HepG2 (cell line): ENCODE measurements around the gene SRRM2. TPM values are rescaled to one million over a fixed set of nuclear protein-coding genes. Genes with fewer than 3 reads are reported as not detected.

Experiments used
- ATAC-seq: fragments of 200-7000 bp; cut with Tn5 transposase; 3 replicates; pipeline ENCODE4 v1.9.1; 2020; ENCODE audit warnings: mild to moderate bottlenecking, moderate library complexity
- BruUV-seq: library from RNA; stranded (reverse); fragments of 400-500 nt; replicated peaks from 2 replicates; lab custom pipeline; 2021; lab: Mats Ljungman, UMichigan
- CTCF ChIA-PET: fragments of 300-600 bp; formaldehyde crosslinking; extraction: SDS; loops from one replicate; lab custom pipeline; 2021; ENCODE audit warnings: low total read pairs, inconsistent platforms, low intra/inter-chr PET ratio; lab: Yijun Ruan, JAX
- POLR2A ChIA-PET: fragments of 350-600 bp; sonication (Branson Sonifier 250); formaldehyde crosslinking; loops from one replicate; lab custom pipeline; 2020; ENCODE audit warnings: antibody characterized with exemption, inconsistent platforms; lab: Yijun Ruan, JAX
- DNase-seq: peaks from one replicate; pipeline ENCODE4 v3.0.0-alpha.2; 2015; ENCODE audit warnings: low spot score
- FAIRE-seq: peaks from 3 replicates; lab custom pipeline; 2011; peaks lifted over from hg19 to GRCh38; lab: Jason Lieb, UNC
- H2AFZ ChIP-seq: one replicate; pipeline ENCODE4 v1.6.1; 2011; ENCODE audit warnings: low read length, inconsistent platforms
- H3K27ac ChIP-seq: fragments of 300-600 bp; 3 replicates; pipeline ENCODE4 v1.8.0; 2011; ENCODE audit warnings: mixed run types, mild to moderate bottlenecking, mixed read lengths, low read length, inconsistent platforms; ENCODE audit not compliant: insufficient read depth; ENCODE audit errors: extremely low read length
- H3K27me3 ChIP-seq, 2 experiments: fragments of 200-600 bp in 1 of 2; 2 replicates in 1 of 2; 3 replicates in 1 of 2; pipeline versions ENCODE4 v1.6.0 to v1.8.0; 2011; ENCODE audit warnings: low read length in 2 of 2, mild to moderate bottlenecking in 2 of 2, moderate library complexity in 2 of 2, inconsistent platforms in 1 of 2; ENCODE audit not compliant: insufficient read depth in 2 of 2, control insufficient read depth in 1 of 2
- H3K36me3 ChIP-seq, 2 experiments: fragments of 200-600 bp in 1 of 2; replicated peaks in 1 of 2; 2 replicates in 1 of 2; 3 replicates in 1 of 2; pipeline versions ENCODE4 v1.5.1 to v1.8.0; 2011; ENCODE audit warnings: low read length in 2 of 2, inconsistent platforms in 1 of 2; ENCODE audit not compliant: insufficient read depth in 2 of 2, control insufficient read depth in 1 of 2
- H3K4me1 ChIP-seq: 2 replicates; pipeline ENCODE4 v1.5.1; 2012; ENCODE audit warnings: low read length, inconsistent platforms; ENCODE audit not compliant: insufficient read depth
- H3K4me2 ChIP-seq: 2 replicates; pipeline ENCODE4 v1.6.0; 2011; ENCODE audit warnings: low read depth, low read length, inconsistent platforms
- H3K4me3 ChIP-seq, 3 experiments: fragments of 200-600 bp in 1 of 3; sonication (generic), shearing (Covaris generic) in 1 of 3; replicated peaks in 1 of 3; 2 replicates each; pipeline ENCODE4 v1.5.1; 2011 to 2016; ENCODE audit warnings: low read length in 3 of 3, inconsistent platforms in 2 of 3, low read depth in 2 of 3, mild to moderate bottlenecking in 2 of 3, control low read depth in 1 of 3, mixed read lengths in 1 of 3; ENCODE audit not compliant: insufficient read depth in 1 of 3
- H3K79me2 ChIP-seq: one replicate; pipeline ENCODE4 v1.6.1; 2011; ENCODE audit warnings: low read length, inconsistent platforms; ENCODE audit not compliant: insufficient read depth
- H3K9ac ChIP-seq: 2 replicates; pipeline ENCODE4 v1.6.0; 2011; ENCODE audit warnings: mild to moderate bottlenecking, low read depth, low read length, inconsistent platforms; ENCODE audit not compliant: insufficient read depth
- H3K9me3 ChIP-seq: 2 replicates; pipeline ENCODE4 v1.5.1; 2012; ENCODE audit warnings: mild to moderate bottlenecking, low read length
- H4K20me1 ChIP-seq: 2 replicates; pipeline ENCODE4 v1.6.0; 2011; ENCODE audit warnings: inconsistent platforms, mild to moderate bottlenecking, low read length, moderate library complexity; ENCODE audit not compliant: insufficient read depth
- EP300 ChIP-seq, 3 experiments: sonication (generic) in 1 of 3; formaldehyde crosslinking in 1 of 3; IDR thresholded peaks; 2 replicates each; pipeline versions ENCODE4 v1.5.1 to v1.6.1; 2011 to 2020; ENCODE audit warnings: low read depth in 2 of 3, low read length in 2 of 3, borderline replicate concordance in 1 of 3, improper control_type of control experiment in 1 of 3, mild to moderate bottlenecking in 1 of 3, missing genetic modification reagents in 1 of 3, moderate library complexity in 1 of 3
- HDAC1 ChIP-seq: sonication (generic); formaldehyde crosslinking; IDR thresholded peaks from 2 replicates; pipeline ENCODE4 v1.5.1; 2020; ENCODE audit warnings: mild to moderate bottlenecking, missing genetic modification reagents
- JUNB ChIP-seq: sonication (generic); formaldehyde crosslinking; IDR thresholded peaks from 2 replicates; pipeline ENCODE4 v1.8.0; 2022; ENCODE audit warnings: missing genetic modification reagents, mild to moderate bottlenecking, borderline replicate concordance
- RBFOX2 ChIP-seq: fragments of 200-400 bp; formaldehyde crosslinking; IDR thresholded peaks from 2 replicates; pipeline ENCODE4 v1.6.1; 2017; ENCODE audit warnings: low read depth, mild to moderate bottlenecking, low read length
- RBM22 ChIP-seq: fragments of 200-400 bp; formaldehyde crosslinking; optimal IDR thresholded peaks from 2 replicates; pipeline ENCODE3; 2017; ENCODE audit warnings: mild to moderate bottlenecking, low read length, moderate library complexity
- TCF7 ChIP-seq: sonication (generic); IDR thresholded peaks from 2 replicates; pipeline ENCODE4 v1.6.1; 2016; ENCODE audit warnings: antibody characterized with exemption, low read depth
- TEF ChIP-seq: sonication (generic); formaldehyde crosslinking; IDR thresholded peaks from 2 replicates; pipeline ENCODE4 v1.5.0; 2020; ENCODE audit warnings: missing genetic modification reagents
- ZNF335 ChIP-seq: sonication (generic); formaldehyde crosslinking; IDR thresholded peaks from 2 replicates; pipeline ENCODE4 v1.4.0; 2020; ENCODE audit warnings: missing genetic modification reagents
- ZNF33A ChIP-seq: sonication (generic); formaldehyde crosslinking; IDR thresholded peaks from 2 replicates; pipeline ENCODE4 v1.5.1; 2020; ENCODE audit warnings: missing genetic modification reagents, mild to moderate bottlenecking, moderate library complexity, borderline replicate concordance
- ZNF382 ChIP-seq: sonication (generic); formaldehyde crosslinking; IDR thresholded peaks from 2 replicates; pipeline ENCODE4 v1.5.0; 2020; ENCODE audit warnings: missing genetic modification reagents, mild to moderate bottlenecking, borderline replicate concordance
- ZNF703 ChIP-seq: sonication (generic); formaldehyde crosslinking; IDR thresholded peaks from 2 replicates; pipeline ENCODE4 v1.5.1; 2020; ENCODE audit warnings: missing genetic modification reagents, mild to moderate bottlenecking, moderate library complexity, borderline replicate concordance
- ZXDC ChIP-seq: sonication (generic); formaldehyde crosslinking; IDR thresholded peaks from 2 replicates; pipeline ENCODE4 v1.5.0; 2020; ENCODE audit warnings: mild to moderate bottlenecking, missing genetic modification reagents
- WGBS: methylation state at CpG from one replicate; pipeline ENCODE4 v1.1.6; 2017; ENCODE audit warnings: low lambda C conversion rate; 5-methylcytosine and 5-hydroxymethylcytosine counted together
- in situ Hi-C: cut with HindIII; loops from 2 replicates; pipeline ENCODE4 v1.10.0; 2017; ENCODE audit warnings: low pct_unique_long_range_greater_than_20kb; ENCODE audit not compliant: extremely low pct_ligation_motif_present
- intact Hi-C: fragments of 100-400 bp; cut with micrococcal nuclease; formaldehyde crosslinking; loops from one replicate; pipeline ENCODE4 v1.10.0; 2022; ENCODE audit not compliant: unreplicated experiment
- polyA plus RNA-seq, 8 experiments: library from polyadenylated mRNA; depleted of rRNA in 3 of 8; stranded (reverse) in 7 of 8; unstranded in 1 of 8; fragments of >200 nt; fragmentation: Illumina TruSeq in 4 of 8; extraction: Trizol in 4 of 8; gene quantifications; 2 replicates each; pipeline versions ENCODE4 v1.2.1 to v1.2.3, GENCODE V29; 2011 to 2016; ENCODE audit warnings: low read depth in 4 of 8, missing spikeins in 1 of 8, mixed read lengths in 1 of 8; ENCODE audit not compliant: insufficient read depth in 1 of 8
- total RNA-seq, 5 experiments: library from RNA; depleted of rRNA; stranded (reverse); fragments of >200 nt; fragmentation: Illumina TruSeq; extraction: Trizol; gene quantifications; 2 replicates each; pipeline ENCODE4 v1.2.3, GENCODE V29; 2016; ENCODE audit warnings: low read depth in 1 of 5

Gene SRRM2
- total and polyA plus RNA-seq, 2 of the 13 experiments (the other 11 are each of a cell fraction or from before 2014, with no cell fraction given) = 50.4 to 112 TPM

GRCh38 chr16:2757344-2757743 lies 4.9 kb downstream of the SRRM2 start:
- in situ Hi-C loops (no loop called here), intact Hi-C loops (no loop called here)
- ATAC-seq = no peak
- DNase-seq = no peak
- Histone ChIP-seq H3K9me3 (no peaks in the 10 kb centered on the region), H3K36me3 (peaks cover 32 to 62% of the 10 kb centered on the region in 2 experiments), H3K4me2 (no peak overlapping the region), H3K9ac (no peak overlapping the region), H4K20me1 (peaks cover 56% of the 10 kb centered on the region), H2AFZ (no peak overlapping the region), H3K79me2 (peaks cover 72% of the 10 kb centered on the region), H3K27ac (no peak overlapping the region), H3K27me3 (no peaks in the 10 kb centered on the region; a peak in 1 of 5 replicates), H3K4me3 (no peak overlapping the region), H3K4me1 (peaks cover 27% of the 10 kb centered on the region)
- TF ChIP-seq RBM22 (peak; percentile 37), ZNF703 (CRISPR knock-in tag) (no peak), ZNF33A (CRISPR knock-in tag) (no peak), EP300 (IDR thresholded peaks at IDR 0.05; ENCODE audit: low read depth in 2 of 2, low read length in 2 of 2) (no peak), EP300 (CRISPR knock-in tag; IDR thresholded peaks at IDR 0.05; ENCODE audit: borderline replicate concordance) (no peak), HDAC1 (CRISPR knock-in tag) (no peak), TCF7 (no peak), ZNF382 (CRISPR knock-in tag) (no peak)
- ChIA-PET POLR2A (interaction anchor here (0.7 kb wide), 1 partner anchor 19 kb away, joined by 3 read pairs; no protein-coding TSS in a partner anchor), CTCF (no interaction called here)
- no TSS peak for BruUV-seq
- FAIRE-seq = no peak
- WGBS = 96% methylated on average over 11 of the region's 11 CpGs

GRCh38 chr16:2761472-2761871 lies 9.0 kb downstream of the SRRM2 start:
- ATAC-seq (no peak), FAIRE-seq (no peak), DNase-seq (no peak)
- BruUV-seq = no TSS peak
- in situ Hi-C loops (no loop called here), intact Hi-C loops (no loop called here)
- Histone ChIP-seq H3K79me2 (peaks cover 50% of the 10 kb centered on the region), H4K20me1 (peaks cover 28% of the 10 kb centered on the region), H3K9ac (no peak overlapping the region), H3K27me3 (no peaks in the 10 kb centered on the region), H3K4me2 (no peak overlapping the region), H3K9me3 (no peaks in the 10 kb centered on the region), H3K27ac (no peak overlapping the region), H3K4me3 (no peak overlapping the region), H3K36me3 (peaks cover 46 to 98% of the 10 kb centered on the region in 2 experiments), H3K4me1 (peaks cover 4% of the 10 kb centered on the region), H2AFZ (no peak overlapping the region)
- TF ChIP-seq JUNB (CRISPR knock-in tag) (no peak), ZXDC (no peak), RBFOX2 (0 out of 2 replicates have a peak, but pooled peaks have one; percentile 2), TEF (CRISPR knock-in tag) (no peak), ZNF335 (CRISPR knock-in tag) (no peak)
- 97% methylated on average over 10 of the region's 10 CpGs for WGBS
- ChIA-PET POLR2A (interaction anchor here (0.8 kb wide), 1 partner anchor 9 kb away, joined by 4 read pairs; the partner anchor contains the start of gene SRRM2), CTCF (no interaction called here)
